Activated naive CD4-positive, alpha-beta T cell treated with Interleukin-2 at 50 U/mL for 16 hours (primary cell): ENCODE measurements around the gene ZEB1.
"Not testable (repeated sequence)": the region's sequence is repeated elsewhere in the genome, so short reads cannot be mapped to it uniquely, and the experiment has no call there.

Source experiments
- DNase-seq: peaks from one replicate; pipeline ENCODE4 v3.0.0-alpha.2; 2020

Gene ZEB1

GRCh38 chr10:31319602-31320549 lies 860 bp downstream of the ZEB1 start:
- DNase-seq: peak; percentile 61

GRCh38 chr10:31320550-31321211 lies 1.7 kb downstream of the ZEB1 start:
- DNase-seq: peak; percentile 20

- peak; percentile 20 for DNase-seq
These were observed 2.5 kb downstream of the ZEB1 start for GRCh38 chr10:31321396-31321941.

- no peak for DNase-seq
These were observed 3.6 kb downstream of the ZEB1 start for GRCh38 chr10:31322647-31323046.

GRCh38 chr10:31340343-31340742 lies 21.3 kb downstream of the ZEB1 start:
- DNase-seq: no peak

GRCh38 chr10:31341552-31341951 lies 22.5 kb downstream of the ZEB1 start:
- DNase-seq: no peak

GRCh38 chr10:31343009-31343408 lies 24.0 kb downstream of the ZEB1 start:
- no peak for DNase-seq

- DNase-seq: no peak
These were observed 24.5 kb downstream of the ZEB1 start for GRCh38 chr10:31343551-31343950.

- no peak for DNase-seq
These were observed 26.9 kb downstream of the ZEB1 start for GRCh38 chr10:31345886-31346285.

GRCh38 chr10:31346953-31347352 lies 27.9 kb downstream of the ZEB1 start:
- DNase-seq: no peak

GRCh38 chr10:31347705-31348104 lies 28.7 kb downstream of the ZEB1 start:
- DNase-seq: no peak

- no peak for DNase-seq
These were observed 31.9 kb downstream of the ZEB1 start for GRCh38 chr10:31350891-31351290.

- no peak for DNase-seq
These were observed 33.6 kb downstream of the ZEB1 start for GRCh38 chr10:31352436-31353226.

- peak; percentile 13 for DNase-seq
These were observed 34.6 kb downstream of the ZEB1 start for GRCh38 chr10:31353574-31353973.

GRCh38 chr10:31358688-31359330 lies 39.8 kb downstream of the ZEB1 start:
- no peak for DNase-seq

GRCh38 chr10:31359979-31360378 lies 41.0 kb downstream of the ZEB1 start:
- no peak for DNase-seq

GRCh38 chr10:31361475-31361874 lies 42.5 kb downstream of the ZEB1 start:
- DNase-seq: not testable (repeated sequence)

GRCh38 chr10:31362023-31362641 lies 43.1 kb downstream of the ZEB1 start:
- DNase-seq: no peak

- not testable (repeated sequence) for DNase-seq
These were observed 44.7 kb downstream of the ZEB1 start for GRCh38 chr10:31363696-31364095.

- DNase-seq: not testable (repeated sequence)
These were observed 45.2 kb downstream of the ZEB1 start for GRCh38 chr10:31364238-31364637.

- no peak for DNase-seq
These were observed 47.7 kb downstream of the ZEB1 start for GRCh38 chr10:31366703-31367102.

- DNase-seq: no peak
These were observed 49.7 kb downstream of the ZEB1 start for GRCh38 chr10:31368724-31369123.
